HG02678 (cell line): ENCODE results near the gene CSAD.
A peak's percentile ranks its signal among the peaks of the same experiment; 100 is the strongest.

Experiments used
- ATAC-seq: cut with Tn5 transposase; IDR thresholded peaks from one replicate; pipeline ENCODE4 v1.9.1; 2021; ENCODE audit warnings: mild to moderate bottlenecking, moderate library complexity; ENCODE audit not compliant: unreplicated experiment

CSAD gene

GRCh38 chr12:53180220-53180930 is at the start of gene CSAD, which contains the start of gene ZNF740:
Gene CSAD (minus strand): TSS chr12:53180925. CDS start chr12:53173470, 7,455 bp downstream.
Gene ZNF740 (plus strand): TSS chr12:53180722. CDS start chr12:53181984, 1,262 bp downstream.
- ATAC-seq = peak; percentile 94

- no peak for ATAC-seq
These were observed 49.6 kb upstream of the CSAD start for GRCh38 chr12:53230108-53230845.

- ATAC-seq = no peak
These were observed 48.7 kb upstream of the CSAD start for GRCh38 chr12:53229454-53229853.

GRCh38 chr12:53227836-53228235 is 47.1 kb upstream of the CSAD start:
- ATAC-seq = no peak

- ATAC-seq = no peak
These were observed 46.6 kb upstream of the CSAD start for GRCh38 chr12:53227341-53227740.

GRCh38 chr12:53226815-53227214 is 46.1 kb upstream of the CSAD start:
- ATAC-seq = no peak

GRCh38 chr12:53225635-53226424 is 45.1 kb upstream of the CSAD start:
- no peak for ATAC-seq

- no peak for ATAC-seq
These were observed 44.3 kb upstream of the CSAD start for GRCh38 chr12:53224897-53225634.

GRCh38 chr12:53224061-53224896 is 43.6 kb upstream of the CSAD start:
- ATAC-seq = no peak

- ATAC-seq = no peak
These were observed 42.8 kb upstream of the CSAD start for GRCh38 chr12:53223389-53224060.

GRCh38 chr12:53222806-53223261 is 42.1 kb upstream of the CSAD start:
- no peak for ATAC-seq

- no peak for ATAC-seq
These were observed 41.5 kb upstream of the CSAD start for GRCh38 chr12:53222170-53222721.

- ATAC-seq = peak; percentile 34
These were observed 40.7 kb upstream of the CSAD start for GRCh38 chr12:53221203-53222080.

- ATAC-seq = peak; percentile 58
These were observed 40.0 kb upstream of the CSAD start for GRCh38 chr12:53220694-53221202.

- peak; percentile 30 for ATAC-seq
These were observed 39.4 kb upstream of the CSAD start for GRCh38 chr12:53219956-53220693.

GRCh38 chr12:53219292-53219955 is 38.7 kb upstream of the CSAD start:
- peak; percentile 18 for ATAC-seq
